Measurements from ENCODE around the gene WNK2. TPM values are rescaled to one million over a fixed set of nuclear protein-coding genes. Genes with fewer than 3 reads are reported as not detected.
"Not testable (repeated sequence)": the region's sequence is repeated elsewhere in the genome, so short reads cannot be mapped to it uniquely, and the experiment has no call there.

WNK2 gene
- total RNA-seq, 1 donor from 2014 or later: 218 TPM

- Histone ChIP-seq H3K27ac (replicated peaks) (no peak overlapping the region), H3K4me1 (no peaks in the 10 kb centered on the region), H3K36me3 (no peaks in the 10 kb centered on the region), H3K4me3 (no peak overlapping the region), H3K27me3 (ENCODE audit: low read depth) (no peaks in the 10 kb centered on the region), H3K9me3 (replicated peaks) (no peaks in the 10 kb centered on the region)
- TF ChIP-seq CTCF (IDR thresholded peaks at IDR 0.05; ENCODE audit: borderline replicate concordance): no peak
- intact Hi-C loops (cut with micrococcal nuclease): no loop called here
- no peak for DNase-seq
Measured at GRCh38 chr9:93329629-93330280, 145.8 kb downstream of the WNK2 start.

GRCh38 chr9:93332317-93332716, 148.4 kb downstream of the WNK2 start:
- Histone ChIP-seq H3K36me3 (no peaks in the 10 kb centered on the region), H3K4me3 (no peak overlapping the region), H3K9me3 (replicated peaks) (no peaks in the 10 kb centered on the region), H3K27ac (replicated peaks) (no peak overlapping the region), H3K27me3 (ENCODE audit: low read depth) (peaks cover 7% of the 10 kb centered on the region), H3K4me1 (no peaks in the 10 kb centered on the region)
- intact Hi-C loops (cut with micrococcal nuclease): no loop called here
- no peak for DNase-seq
- no peak for TF ChIP-seq CTCF (IDR thresholded peaks at IDR 0.05; ENCODE audit: borderline replicate concordance)

GRCh38 chr9:93336720-93337119, 152.8 kb downstream of the WNK2 start:
- no peak for DNase-seq
- Histone ChIP-seq H3K27me3 (ENCODE audit: low read depth) (peaks cover 10% of the 10 kb centered on the region), H3K4me3 (no peak overlapping the region), H3K36me3 (no peaks in the 10 kb centered on the region), H3K9me3 (replicated peaks) (peaks cover 13% of the 10 kb centered on the region), H3K4me1 (no peaks in the 10 kb centered on the region), H3K27ac (replicated peaks) (no peak overlapping the region)
- no peak for TF ChIP-seq CTCF (IDR thresholded peaks at IDR 0.05; ENCODE audit: borderline replicate concordance)
- intact Hi-C loops (cut with micrococcal nuclease): no loop called here

GRCh38 chr9:93338196-93338595, 154.3 kb downstream of the WNK2 start:
- Histone ChIP-seq H3K27me3 (ENCODE audit: low read depth) (peaks cover 10% of the 10 kb centered on the region), H3K9me3 (replicated peaks) (peaks cover 13% of the 10 kb centered on the region)
- H3K36me3 ChIP-seq; DNase-seq; H3K4me3 ChIP-seq; H3K27ac ChIP-seq (replicated peaks); intact Hi-C loops (cut with micrococcal nuclease); H3K4me1 ChIP-seq: not testable (repeated sequence)

- no peak for TF ChIP-seq CTCF (IDR thresholded peaks at IDR 0.05; ENCODE audit: borderline replicate concordance)
- no peak overlapping the region for H3K4me3 ChIP-seq
- no peaks in the 10 kb centered on the region for H3K4me1 ChIP-seq
- intact Hi-C loops (cut with micrococcal nuclease): no loop called here
- no peaks in the 10 kb centered on the region for H3K36me3 ChIP-seq
- H3K27me3 ChIP-seq (ENCODE audit: low read depth): peaks cover 17% of the 10 kb centered on the region
- no peak overlapping the region for H3K27ac ChIP-seq (replicated peaks)
- DNase-seq: no peak
- H3K9me3 ChIP-seq (replicated peaks): peaks cover 13% of the 10 kb centered on the region
Measured at GRCh38 chr9:93340091-93340490, 156.2 kb downstream of the WNK2 start.

- Histone ChIP-seq H3K4me1 (peaks cover 12% of the 10 kb centered on the region), H3K9me3 (replicated peaks) (peaks cover 13% of the 10 kb centered on the region), H3K27me3 (ENCODE audit: low read depth) (peaks cover 31% of the 10 kb centered on the region)
- H3K36me3 ChIP-seq; H3K4me3 ChIP-seq; DNase-seq; intact Hi-C loops (cut with micrococcal nuclease); H3K27ac ChIP-seq (replicated peaks): not testable (repeated sequence)
Measured at GRCh38 chr9:93341820-93342219, 157.9 kb downstream of the WNK2 start.

- Histone ChIP-seq H3K27me3 (ENCODE audit: low read depth) (peaks cover 34% of the 10 kb centered on the region), H3K9me3 (replicated peaks) (peaks cover 13% of the 10 kb centered on the region)
Measured at GRCh38 chr9:93342428-93342827, 158.5 kb downstream of the WNK2 start.

More at GRCh38 chr9:93342428-93342827, 158.5 kb downstream of the WNK2 start:
- DNase-seq; intact Hi-C loops (cut with micrococcal nuclease); H3K27ac ChIP-seq (replicated peaks); H3K4me3 ChIP-seq; H3K36me3 ChIP-seq: not testable (repeated sequence)
- peaks cover 12% of the 10 kb centered on the region for H3K4me1 ChIP-seq

All from left ventricle myocardium inferior (tissue), 1 donor.